Calu3 (cell line): Measurements from ENCODE around the gene RAB3IL1. TPM values are rescaled to one million over a fixed set of nuclear protein-coding genes. Genes with fewer than 3 reads are reported as not detected.
A peak's percentile ranks its signal among the peaks of the same experiment; 100 is the strongest.

ENCODE experiments used
- BruUV-seq: library from RNA; stranded (reverse); fragments of 400-500 nt; replicated peaks from 2 replicates; lab custom pipeline; 2021; lab: Mats Ljungman, UMichigan
- CTCF ChIA-PET: fragments of 300-600 bp; sonication (Branson Sonifier 250); formaldehyde crosslinking; loops from one replicate; lab custom pipeline; 2022; ENCODE audit warnings: antibody characterized with exemption; lab: Charles Lee
- DNase-seq: peaks from one replicate; pipeline ENCODE4 v3.0.0; 2022
- H3K27ac Mint-ChIP-seq: one replicate; pipeline ENCODE4 v1.8.0; 2022; ENCODE audit warnings: mixed read lengths; ENCODE audit not compliant: unreplicated experiment
- H3K27me3 Mint-ChIP-seq: one replicate; pipeline ENCODE4 v1.8.0; 2022; ENCODE audit warnings: mixed read lengths; ENCODE audit not compliant: unreplicated experiment
- H3K36me3 Mint-ChIP-seq: one replicate; pipeline ENCODE4 v1.8.0; 2022; ENCODE audit warnings: mild to moderate bottlenecking, moderate library complexity, mixed read lengths; ENCODE audit not compliant: insufficient read depth, unreplicated experiment
- H3K4me1 Mint-ChIP-seq: one replicate; pipeline ENCODE4 v1.8.0; 2022; ENCODE audit warnings: mild to moderate bottlenecking, low read depth, mixed read lengths; ENCODE audit not compliant: unreplicated experiment
- H3K4me3 Mint-ChIP-seq: one replicate; pipeline ENCODE4 v1.8.0; 2022; ENCODE audit warnings: mild to moderate bottlenecking, low read depth, moderate library complexity, mixed read lengths; ENCODE audit not compliant: unreplicated experiment
- H3K9me3 Mint-ChIP-seq: one replicate; pipeline ENCODE4 v1.8.0; 2022; ENCODE audit warnings: low read depth, mixed read lengths; ENCODE audit not compliant: unreplicated experiment
- intact Hi-C: fragments of 100-400 bp; cut with micrococcal nuclease; formaldehyde crosslinking; loops from one replicate; pipeline ENCODE4 v1.10.0; 2022; ENCODE audit not compliant: unreplicated experiment
- total RNA-seq: library from RNA; stranded (reverse); gene quantifications from 2 replicates; pipeline ENCODE4 v1.2.3, GENCODE V29; 2022
- TF ChIP-seq, protein P1 (sequence below): fragments of 200-600 bp; IDR thresholded peaks from one replicate; pipeline ENCODE4 v1.8.0; 2022; ENCODE audit warnings: antibody characterized with exemption; ENCODE audit not compliant: unreplicated experiment

Gene RAB3IL1
- total RNA-seq, 1 experiment from 2014 or later: 0.76 TPM

DNA sequence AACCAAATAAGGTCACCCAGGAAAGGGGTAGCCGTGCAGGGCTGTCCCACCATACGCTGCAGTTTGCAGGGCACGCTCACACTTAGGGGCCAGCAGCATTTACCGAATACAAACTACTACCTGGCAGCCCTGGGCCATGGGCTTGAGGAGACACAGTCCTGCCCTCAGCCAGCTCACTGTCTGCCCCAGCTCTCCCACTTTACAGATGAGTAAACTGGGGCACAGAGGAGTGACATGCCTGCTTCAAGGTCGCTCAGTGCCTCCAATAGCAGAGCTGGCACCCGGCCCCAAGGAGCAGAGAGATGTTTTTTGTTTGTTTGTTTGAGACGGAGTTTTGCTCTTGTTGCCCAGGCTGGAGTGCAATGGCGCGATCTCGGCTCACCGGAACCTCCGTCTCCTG is 28.8 kb downstream of the RAB3IL1 start:
- no peaks in the 10 kb centered on the region for H3K9me3 Mint-ChIP-seq
- H3K27me3 Mint-ChIP-seq: no peaks in the 10 kb centered on the region
- no peaks in the 10 kb centered on the region for H3K4me1 Mint-ChIP-seq
- TSS peak; percentile 10 for BruUV-seq
- CTCF ChIA-PET: interaction anchor here (0.7 kb wide), 1 partner anchor 183 kb away, joined by 3 read pairs; no protein-coding TSS in a partner anchor
- DNase-seq: no peak
- peaks cover 13% of the 10 kb centered on the region for H3K36me3 Mint-ChIP-seq
- no peak overlapping the region for H3K4me3 Mint-ChIP-seq
- TF ChIP-seq, protein P1, sequence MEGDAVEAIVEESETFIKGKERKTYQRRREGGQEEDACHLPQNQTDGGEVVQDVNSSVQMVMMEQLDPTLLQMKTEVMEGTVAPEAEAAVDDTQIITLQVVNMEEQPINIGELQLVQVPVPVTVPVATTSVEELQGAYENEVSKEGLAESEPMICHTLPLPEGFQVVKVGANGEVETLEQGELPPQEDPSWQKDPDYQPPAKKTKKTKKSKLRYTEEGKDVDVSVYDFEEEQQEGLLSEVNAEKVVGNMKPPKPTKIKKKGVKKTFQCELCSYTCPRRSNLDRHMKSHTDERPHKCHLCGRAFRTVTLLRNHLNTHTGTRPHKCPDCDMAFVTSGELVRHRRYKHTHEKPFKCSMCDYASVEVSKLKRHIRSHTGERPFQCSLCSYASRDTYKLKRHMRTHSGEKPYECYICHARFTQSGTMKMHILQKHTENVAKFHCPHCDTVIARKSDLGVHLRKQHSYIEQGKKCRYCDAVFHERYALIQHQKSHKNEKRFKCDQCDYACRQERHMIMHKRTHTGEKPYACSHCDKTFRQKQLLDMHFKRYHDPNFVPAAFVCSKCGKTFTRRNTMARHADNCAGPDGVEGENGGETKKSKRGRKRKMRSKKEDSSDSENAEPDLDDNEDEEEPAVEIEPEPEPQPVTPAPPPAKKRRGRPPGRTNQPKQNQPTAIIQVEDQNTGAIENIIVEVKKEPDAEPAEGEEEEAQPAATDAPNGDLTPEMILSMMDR: no peak
- no peak overlapping the region for H3K27ac Mint-ChIP-seq
- intact Hi-C loops: no loop called here

DNA sequence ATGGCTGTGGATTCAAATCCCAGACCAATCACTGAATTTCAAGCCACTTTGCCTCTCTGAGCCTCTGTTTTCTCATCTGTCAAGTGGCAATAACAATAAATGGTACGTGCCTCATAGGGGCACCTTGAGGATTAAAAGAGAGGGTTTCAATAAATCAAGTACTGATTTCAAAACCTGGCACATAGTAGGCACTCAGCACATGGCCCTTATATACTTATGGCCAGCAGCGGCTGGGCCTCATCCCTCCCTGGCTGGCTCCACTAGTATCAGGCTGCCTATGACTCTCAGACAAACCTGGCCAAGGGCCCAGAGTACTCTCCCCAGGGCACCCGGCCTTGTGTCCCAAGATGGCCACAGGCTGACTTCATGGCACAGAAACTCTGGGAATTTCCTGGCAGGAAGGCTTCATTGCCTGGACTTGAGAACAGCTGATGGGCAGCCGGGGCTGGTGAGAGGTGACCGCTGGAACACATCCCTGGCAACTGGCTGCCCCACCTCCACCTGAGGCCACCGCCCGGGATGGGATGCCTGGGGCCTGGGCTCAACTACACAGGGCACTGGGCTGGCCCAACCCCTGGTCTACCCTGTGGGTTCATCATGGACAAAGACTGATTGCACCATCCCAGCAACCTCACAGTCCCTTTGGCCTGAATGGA is 29.4 kb downstream of the RAB3IL1 start:
- CTCF ChIA-PET: no interaction called here
- TF ChIP-seq, protein P1: no peak
- H3K27me3 Mint-ChIP-seq: no peaks in the 10 kb centered on the region
- H3K4me3 Mint-ChIP-seq: no peak overlapping the region
- no TSS peak for BruUV-seq
- H3K27ac Mint-ChIP-seq: no peak overlapping the region
- H3K36me3 Mint-ChIP-seq: peaks cover 13% of the 10 kb centered on the region
- H3K9me3 Mint-ChIP-seq: no peaks in the 10 kb centered on the region
- H3K4me1 Mint-ChIP-seq: no peaks in the 10 kb centered on the region
- intact Hi-C loops: no loop called here
- no peak for DNase-seq

DNA sequence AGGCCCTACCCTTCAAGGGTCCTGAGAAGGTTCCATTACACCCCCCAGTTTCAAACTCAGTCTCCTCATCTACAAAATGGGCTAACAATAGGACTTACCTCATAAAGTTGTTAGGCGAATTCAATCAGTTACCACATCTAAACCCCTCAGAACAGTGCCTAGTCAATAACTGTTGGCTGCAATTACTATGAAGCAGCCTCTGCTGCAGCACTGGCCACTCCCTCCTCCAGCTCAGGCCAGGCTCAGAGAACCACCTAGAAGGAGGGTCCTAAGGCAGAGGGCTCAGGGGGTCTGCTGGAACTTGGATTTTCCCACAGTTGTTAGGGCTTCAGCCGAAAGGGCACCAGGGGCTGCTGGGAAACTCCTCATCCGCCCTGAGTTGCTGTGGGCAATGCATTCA is 30.7 kb downstream of the RAB3IL1 start:
- CTCF ChIA-PET: no interaction called here
- no TSS peak for BruUV-seq
- Mint-ChIP-seq H3K27ac (no peak overlapping the region), H3K36me3 (peaks cover 13% of the 10 kb centered on the region), H3K4me3 (no peak overlapping the region), H3K4me1 (no peaks in the 10 kb centered on the region), H3K27me3 (no peaks in the 10 kb centered on the region), H3K9me3 (no peaks in the 10 kb centered on the region)
- TF ChIP-seq, protein P1: no peak
- no peak for DNase-seq
- intact Hi-C loops: no loop called here

DNA sequence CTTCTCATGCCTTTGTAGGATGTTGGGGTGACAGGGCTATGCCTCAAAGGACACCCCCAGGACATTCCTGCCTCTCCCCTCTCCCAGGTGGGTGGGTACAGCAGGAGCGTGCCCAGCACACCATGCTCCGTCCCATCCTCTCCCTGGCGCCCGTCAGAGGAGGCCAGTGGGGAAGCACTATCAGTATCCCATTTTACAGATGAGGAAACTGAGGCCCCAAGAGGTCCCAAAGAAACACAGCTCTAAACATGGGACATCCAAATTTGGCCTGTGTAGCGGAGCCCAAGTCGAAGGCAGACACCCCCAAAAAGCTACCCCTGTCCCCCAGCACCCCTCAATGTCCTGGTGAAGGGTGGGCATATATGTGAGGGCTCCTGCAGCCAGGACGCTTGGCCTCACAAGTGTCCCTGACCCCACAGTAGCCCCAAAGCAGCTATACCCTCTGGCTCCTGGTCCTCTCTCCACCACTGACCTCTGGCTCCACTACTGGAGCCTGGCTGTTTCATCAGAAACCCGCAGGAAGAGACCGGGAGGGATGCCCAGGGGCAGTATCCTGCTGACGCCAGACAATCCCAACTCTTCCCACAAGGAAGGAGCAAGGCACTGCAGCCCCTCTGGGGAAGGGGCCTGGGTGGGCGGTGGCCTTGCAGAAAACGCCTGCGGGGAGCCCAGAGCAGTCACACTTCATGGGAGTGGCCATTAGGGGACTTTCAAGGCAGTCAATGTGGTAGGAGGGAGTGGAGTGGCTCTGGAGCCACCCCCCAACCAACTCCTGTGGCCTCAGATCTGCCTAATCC is 31.4 kb downstream of the RAB3IL1 start:
- CTCF ChIA-PET: interaction anchor here (1.0 kb wide), 1 partner anchor 196 kb away, joined by 3 read pairs; no protein-coding TSS in a partner anchor
- H3K4me3 Mint-ChIP-seq: no peak overlapping the region
- no peaks in the 10 kb centered on the region for H3K4me1 Mint-ChIP-seq
- no TSS peak for BruUV-seq
- H3K27ac Mint-ChIP-seq: no peak overlapping the region
- no peaks in the 10 kb centered on the region for H3K9me3 Mint-ChIP-seq
- TF ChIP-seq, protein P1: no peak
- intact Hi-C loops: no loop called here
- H3K27me3 Mint-ChIP-seq: no peaks in the 10 kb centered on the region
- peaks cover 11% of the 10 kb centered on the region for H3K36me3 Mint-ChIP-seq
- DNase-seq: no peak
